Adrenal gland (tissue), 12 donors: ENCODE measurements around the gene DRD5. TPM values are rescaled to one million over a fixed set of nuclear protein-coding genes. Genes with fewer than 3 reads are reported as not detected.

ENCODE experiments used
- DNase-seq, 7 donors: peaks; one replicate each; pipeline ENCODE4 v3.0.0-alpha.2; 2019 to 2020
- H3K27ac ChIP-seq, 5 donors: fragments of 200-600 bp; sonication (generic) in 4 of 5; 1 replicate in 3 of 5; 2 replicates in 2 of 5; pipeline versions ENCODE4 v1.5.1 to v1.8.0; 2016 to 2020; ENCODE audit warnings: mild to moderate bottlenecking in 1 of 5
- H3K27me3 ChIP-seq: fragments of 200-600 bp; 2 replicates; pipeline ENCODE4 v1.8.0; 2021
- H3K36me3 ChIP-seq, 2 donors: fragments of 200-600 bp; replicated peaks in 1 of 2; 1 replicate in 1 of 2; 2 replicates in 1 of 2; pipeline versions ENCODE4 v1.5.1 to v1.8.0; 2018 to 2022
- H3K4me1 ChIP-seq, 2 donors: fragments of 200-600 bp; replicated peaks in 1 of 2; 1 replicate in 1 of 2; 2 replicates in 1 of 2; pipeline versions ENCODE4 v1.5.1 to v1.8.0; 2018 to 2021
- H3K4me3 ChIP-seq, 4 donors: fragments of 200-600 bp; sonication (generic) in 3 of 4; one replicate each; pipeline ENCODE4 v1.5.1; 2016 to 2018
- H3K9me3 ChIP-seq, 3 donors: fragments of 200-600 bp; sonication (generic) in 1 of 3; replicated peaks in 1 of 3; 1 replicate in 2 of 3; 2 replicates in 1 of 3; pipeline versions ENCODE4 v1.5.1 to v1.8.0; 2016 to 2021
- CTCF ChIP-seq, 6 experiments: fragments of 450-650 bp in 4 of 6; fragments of 200-600 bp in 2 of 6; sonication (generic) in 1 of 6; IDR thresholded peaks; 1 replicate in 5 of 6; 2 replicates in 1 of 6; pipeline versions ENCODE4 v1.5.1 to v1.8.0; 2016 to 2021; ENCODE audit warnings: antibody characterized with exemption in 6 of 6, mild to moderate bottlenecking in 2 of 6, moderate library complexity in 1 of 6
- POLR2A ChIP-seq, 2 donors: fragments of 450-650 bp; IDR thresholded peaks; one replicate each; pipeline ENCODE4 v1.6.1; 2017; ENCODE audit warnings: antibody characterized with exemption in 2 of 2, mild to moderate bottlenecking in 2 of 2, moderate library complexity in 1 of 2
- WGBS, 4 donors: extraction: QIAGEN DNeasy Blood & Tissue Kit in 2 of 4; methylation state at CpG; one replicate each; pipeline versions ENCODE4 v1.1.5 to v1.1.7; 2013 to 2017; 5-methylcytosine and 5-hydroxymethylcytosine counted together
- intact Hi-C, 2 donors: fragments of 100-400 bp; cut with DNase I; formaldehyde crosslinking; loops; one replicate each; pipeline versions ENCODE4 v1.14.1 to v1.15.0; 2022 to 2023
- polyA plus RNA-seq, 3 donors: library from polyadenylated mRNA; stranded (reverse); fragments of 200-250 nt in 2 of 3; fragments of 350-450 nt in 1 of 3; fragmentation: Illumina TruSeq in 1 of 3; extraction: RNeasy Lipid Tissue Mini Kit (QIAGEN cat#74804) in 1 of 3; gene quantifications; one replicate each; pipeline ENCODE4 v1.2.3, GENCODE V29; 2013 to 2014
- small RNA-seq, 2 donors: library from RNA; depleted of rRNA; stranded (forward); fragments of <200 nt; gene quantifications; one replicate each; pipeline ENCODE3, GENCODE V24; 2016
- total RNA-seq, 9 donors: library from RNA; depleted of rRNA in 4 of 9; stranded (reverse); fragments of >200 nt in 4 of 9; fragments of 120-200 nt in 1 of 9; fragmentation: NEBNext Ultra II Directional in 1 of 9; extraction: Animal tissue kit (Norgen Biotek cat#: 25700) in 1 of 9; gene quantifications; one replicate each; pipeline versions ENCODE4 v1.1.0 to v1.2.4, GENCODE V29; 2013 to 2023
- donor health status: healthy with polysubstance abuse.
- donor health status: Bipolar disorder and iron deficiency.
- donor health status: DM: yes; HTN: yes; CAD: no.
- donor health status: DM: no; HTN: no; CAD: no.
- donor health status: DM: no; HTN: no; CAD: no.
- donor health status: DM: yes; HTN: yes; CAD: no.

DRD5 gene
- total and polyA plus RNA-seq, 12 donors: 0.11 TPM; not detected in 11

DNA sequence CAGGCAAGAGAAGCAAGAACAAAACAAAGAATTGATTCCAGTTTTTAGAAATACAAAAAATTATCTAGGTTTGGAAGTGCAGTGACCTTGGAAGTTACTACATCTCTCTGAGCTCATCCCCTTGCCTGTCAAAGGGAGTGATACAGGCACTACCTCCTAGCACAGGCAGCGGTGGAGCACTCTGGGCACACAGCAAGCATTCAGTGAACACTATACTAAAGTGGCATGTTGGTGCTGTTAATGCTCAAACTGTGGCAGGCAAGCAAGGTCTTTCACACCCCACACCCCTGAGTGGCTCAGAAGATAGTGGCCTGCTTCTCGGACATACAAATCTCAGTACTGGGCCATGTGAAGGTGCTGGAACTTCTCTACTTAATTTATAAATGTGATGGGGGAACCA is 51.2 kb downstream of the DRD5 start:
- Histone ChIP-seq H3K4me1 (peaks cover 7% of the 10 kb centered on the region in 2 donors), H3K36me3 (no peaks in the 10 kb centered on the region), H3K9me3 (no peaks in the 10 kb centered on the region), H3K27ac (no peak overlapping the region), H3K27me3 (no peaks in the 10 kb centered on the region), H3K4me3 (no peak overlapping the region)
- intact Hi-C loops: no loop called here
- peak in 6 of 7 donors; percentile 30 to 67 (median 56) for DNase-seq
- 46 to 63% (median 57%) methylated on average over 2 of the region's 2 CpGs for WGBS, 4 donors
- TF ChIP-seq POLR2A (IDR thresholded peaks at IDR 0.05) (no peak), CTCF (IDR thresholded peaks at IDR 0.05) (no peak)

- H3K4me1 ChIP-seq: peaks cover 7% of the 10 kb centered on the region in 2 donors
- 85 to 93% (median 92%) methylated on average over 5 of the region's 5 CpGs for WGBS, 4 donors
- no peak overlapping the region for H3K4me3 ChIP-seq
- H3K36me3 ChIP-seq: no peaks in the 10 kb centered on the region
- TF ChIP-seq POLR2A (IDR thresholded peaks at IDR 0.05) (no peak), CTCF (IDR thresholded peaks at IDR 0.05) (no peak)
- intact Hi-C loops: no loop called here
- H3K27me3 ChIP-seq: no peaks in the 10 kb centered on the region
- no peak overlapping the region for H3K27ac ChIP-seq
- no peaks in the 10 kb centered on the region for H3K9me3 ChIP-seq
- DNase-seq: no peak
Observed at GRCh38 chr4:9833421-9833820, 52.0 kb downstream of the DRD5 start.

Small RNAs within 50 kb of the gene (small RNA-seq; reads per million reads assigned to genes)
- 0 reads per million in 2 donors for gene RNA5SP154

Other genes with a start within 250 kb of the DRD5 start
- 10 to 100 TPM in 5 of 9 donors, 1 to 10 TPM in 4; 1.9 to 16.6 (median 12.4) TPM for gene SLC2A9, start 239.9 kb downstream of the DRD5 start, total RNA-seq
- gene SLC2A9, start 239.9 kb downstream of the DRD5 start, polyA plus RNA-seq: 1 to 10 TPM; 1.8 to 7.8 (median 2.1) TPM